Activated CD4-positive, alpha-beta memory T cell treated with anti-CD3 and anti-CD28 coated beads for 36 hours (primary cell): Measurements from ENCODE around the gene CELF5. TPM values are rescaled to one million over a fixed set of nuclear protein-coding genes. Genes with fewer than 3 reads are reported as not detected.

Experiments used
- CTCF ChIA-PET: fragments of 350-600 bp; sonication (Branson Sonifier 250); formaldehyde crosslinking; loops from one replicate; lab custom pipeline; 2021; ENCODE audit warnings: antibody characterized with exemption, inconsistent platforms; lab: Charles Lee
- POLR2A ChIA-PET: fragments of 350-600 bp; sonication (Branson Sonifier 250); formaldehyde crosslinking; loops from one replicate; lab custom pipeline; 2021; ENCODE audit warnings: antibody characterized with exemption; lab: Charles Lee
- DNase-seq: peaks from one replicate; pipeline ENCODE4 v3.0.0-alpha.2; 2020
- H3K27ac Mint-ChIP-seq: one replicate; pipeline ENCODE4 v1.8.0; 2021; ENCODE audit warnings: mixed read lengths
- H3K27me3 Mint-ChIP-seq: one replicate; pipeline ENCODE4 v1.8.0; 2021; ENCODE audit warnings: mixed read lengths
- H3K36me3 Mint-ChIP-seq: one replicate; pipeline ENCODE4 v1.8.0; 2021; ENCODE audit warnings: mixed read lengths
- H3K4me1 Mint-ChIP-seq: one replicate; pipeline ENCODE4 v1.8.0; 2021; ENCODE audit warnings: low read depth, mixed read lengths
- H3K4me3 Mint-ChIP-seq: one replicate; pipeline ENCODE4 v1.8.0; 2021; ENCODE audit warnings: mild to moderate bottlenecking, mixed read lengths
- H3K9me3 Mint-ChIP-seq: one replicate; pipeline ENCODE4 v1.8.0; 2021; ENCODE audit warnings: mixed read lengths
- intact Hi-C: fragments of 100-400 bp; cut with micrococcal nuclease; formaldehyde crosslinking; loops from one replicate; pipeline ENCODE4 v1.15.1; 2023
- total RNA-seq, 2 experiments: library from RNA; stranded (reverse); gene quantifications; one replicate each; pipeline ENCODE4 v1.2.3, GENCODE V29; 2021

CELF5 gene
- total RNA-seq, 2 experiments from 2014 or later: 0.14 TPM; not detected in 1

GRCh38 chr19:3313199-3313575 lies 88.7 kb downstream of the CELF5 start:
- H3K27ac Mint-ChIP-seq: no peak overlapping the region
- no peaks in the 10 kb centered on the region for H3K4me1 Mint-ChIP-seq
- H3K36me3 Mint-ChIP-seq: no peaks in the 10 kb centered on the region
- ChIA-PET POLR2A (no interaction called here), CTCF (no interaction called here)
- H3K4me3 Mint-ChIP-seq: no peak overlapping the region
- intact Hi-C loops: no loop called here
- H3K27me3 Mint-ChIP-seq: peaks cover 22% of the 10 kb centered on the region
- DNase-seq: no peak
- no peaks in the 10 kb centered on the region for H3K9me3 Mint-ChIP-seq

GRCh38 chr19:3314962-3315675 lies 90.7 kb downstream of the CELF5 start:
- DNase-seq: no peak
- Mint-ChIP-seq H3K4me3 (no peak overlapping the region), H3K4me1 (no peaks in the 10 kb centered on the region), H3K27me3 (peaks cover 25% of the 10 kb centered on the region), H3K9me3 (no peaks in the 10 kb centered on the region), H3K27ac (no peak overlapping the region), H3K36me3 (no peaks in the 10 kb centered on the region)
- intact Hi-C loops: no loop called here
- POLR2A ChIA-PET: no interaction called here
- CTCF ChIA-PET: interaction anchor here (3.8 kb wide), 1 partner anchor 10 kb away, joined by 13 read pairs; no protein-coding TSS in a partner anchor

- no peak overlapping the region for H3K4me3 Mint-ChIP-seq
- H3K36me3 Mint-ChIP-seq: no peaks in the 10 kb centered on the region
- H3K27ac Mint-ChIP-seq: no peak overlapping the region
- POLR2A ChIA-PET: no interaction called here
- CTCF ChIA-PET: interaction anchor here (1.3 to 3.8 kb wide), 2 partner anchors 10 to 113 kb away, joined by 3 to 13 read pairs; no protein-coding TSS in a partner anchor
- H3K9me3 Mint-ChIP-seq: no peaks in the 10 kb centered on the region
- intact Hi-C loops: no loop called here
- no peaks in the 10 kb centered on the region for H3K4me1 Mint-ChIP-seq
- H3K27me3 Mint-ChIP-seq: peaks cover 22% of the 10 kb centered on the region
- DNase-seq: no peak
Observed at GRCh38 chr19:3315676-3315973, 91.2 kb downstream of the CELF5 start.

GRCh38 chr19:3316132-3316648 lies 91.7 kb downstream of the CELF5 start:
- Mint-ChIP-seq H3K27ac (no peak overlapping the region), H3K4me3 (no peak overlapping the region), H3K4me1 (no peaks in the 10 kb centered on the region), H3K9me3 (no peaks in the 10 kb centered on the region), H3K36me3 (no peaks in the 10 kb centered on the region), H3K27me3 (peaks cover 26% of the 10 kb centered on the region)
- CTCF ChIA-PET: interaction anchor here (1.3 to 3.8 kb wide), 2 partner anchors 11 to 113 kb away, joined by 3 to 13 read pairs; no protein-coding TSS in a partner anchor
- DNase-seq: no peak
- POLR2A ChIA-PET: no interaction called here
- intact Hi-C loops: no loop called here

- ChIA-PET POLR2A (interaction anchor here (0.5 to 0.6 kb wide), 2 partner anchors 474 to 646 kb away, joined by 3 read pairs; no protein-coding TSS in a partner anchor), CTCF (interaction anchor here (0.8 to 3.8 kb wide), 3 partner anchors 10 to 112 kb away, joined by 3 to 13 read pairs (median 7); no protein-coding TSS in a partner anchor)
- no peak for DNase-seq
- intact Hi-C loops: no loop called here
- Mint-ChIP-seq H3K4me3 (no peak overlapping the region), H3K9me3 (no peaks in the 10 kb centered on the region), H3K27ac (no peak overlapping the region), H3K36me3 (no peaks in the 10 kb centered on the region), H3K27me3 (peaks cover 21% of the 10 kb centered on the region), H3K4me1 (no peaks in the 10 kb centered on the region)
Observed at GRCh38 chr19:3316659-3317207, 92.3 kb downstream of the CELF5 start.

GRCh38 chr19:3319643-3320353 lies 95.3 kb downstream of the CELF5 start:
- Mint-ChIP-seq H3K4me3 (no peak overlapping the region), H3K36me3 (no peaks in the 10 kb centered on the region), H3K27me3 (peaks cover 17% of the 10 kb centered on the region), H3K27ac (no peak overlapping the region), H3K4me1 (no peaks in the 10 kb centered on the region), H3K9me3 (no peaks in the 10 kb centered on the region)
- ChIA-PET POLR2A (no interaction called here), CTCF (no interaction called here)
- no peak for DNase-seq
- intact Hi-C loops: no loop called here

GRCh38 chr19:3320354-3320670 lies 95.9 kb downstream of the CELF5 start:
- CTCF ChIA-PET: no interaction called here
- Mint-ChIP-seq H3K4me3 (no peak overlapping the region), H3K27ac (no peak overlapping the region), H3K27me3 (peaks cover 17% of the 10 kb centered on the region), H3K4me1 (no peaks in the 10 kb centered on the region), H3K36me3 (no peaks in the 10 kb centered on the region), H3K9me3 (no peaks in the 10 kb centered on the region)
- POLR2A ChIA-PET: no interaction called here
- intact Hi-C loops: no loop called here
- no peak for DNase-seq

GRCh38 chr19:3320853-3321252 lies 96.4 kb downstream of the CELF5 start:
- H3K27ac Mint-ChIP-seq: no peak overlapping the region
- ChIA-PET CTCF (interaction anchor here (0.8 to 1.1 kb wide), 2 partner anchors 16 to 150 kb away, joined by 3 to 4 read pairs; no protein-coding TSS in a partner anchor), POLR2A (interaction anchor here (0.6 kb wide), 1 partner anchor 59 kb away, joined by 3 read pairs; no protein-coding TSS in a partner anchor)
- DNase-seq: no peak
- no peaks in the 10 kb centered on the region for H3K36me3 Mint-ChIP-seq
- H3K4me3 Mint-ChIP-seq: no peak overlapping the region
- no peaks in the 10 kb centered on the region for H3K9me3 Mint-ChIP-seq
- H3K27me3 Mint-ChIP-seq: peaks cover 15% of the 10 kb centered on the region
- intact Hi-C loops: no loop called here
- no peaks in the 10 kb centered on the region for H3K4me1 Mint-ChIP-seq

- Mint-ChIP-seq H3K4me3 (no peak overlapping the region), H3K27me3 (peaks cover 11% of the 10 kb centered on the region), H3K4me1 (no peaks in the 10 kb centered on the region), H3K36me3 (no peaks in the 10 kb centered on the region), H3K9me3 (no peaks in the 10 kb centered on the region), H3K27ac (no peak overlapping the region)
- CTCF ChIA-PET: interaction anchor here (0.8 to 1.1 kb wide), 2 partner anchors 17 to 149 kb away, joined by 3 to 4 read pairs; no protein-coding TSS in a partner anchor
- intact Hi-C loops: no loop called here
- POLR2A ChIA-PET: interaction anchor here (0.6 kb wide), 1 partner anchor 58 kb away, joined by 3 read pairs; no protein-coding TSS in a partner anchor
- DNase-seq: no peak
Observed at GRCh38 chr19:3321696-3322095, 97.2 kb downstream of the CELF5 start.

- H3K27me3 Mint-ChIP-seq: peaks cover 12% of the 10 kb centered on the region
- DNase-seq: no peak
- H3K4me1 Mint-ChIP-seq: peaks cover 2% of the 10 kb centered on the region
- H3K4me3 Mint-ChIP-seq: no peak overlapping the region
- no peaks in the 10 kb centered on the region for H3K9me3 Mint-ChIP-seq
- POLR2A ChIA-PET: no interaction called here
- H3K36me3 Mint-ChIP-seq: no peaks in the 10 kb centered on the region
- H3K27ac Mint-ChIP-seq: no peak overlapping the region
- intact Hi-C loops: no loop called here
- CTCF ChIA-PET: interaction anchor here (1.1 kb wide), 1 partner anchor 18 kb away, joined by 4 read pairs; no protein-coding TSS in a partner anchor
Observed at GRCh38 chr19:3322199-3322978, 97.9 kb downstream of the CELF5 start.

- intact Hi-C loops: no loop called here
- ChIA-PET CTCF (interaction anchor here (0.7 to 1.2 kb wide), 5 partner anchors 18 to 150 kb away, joined by 3 to 6 read pairs (median 4); no protein-coding TSS in a partner anchor), POLR2A (no interaction called here)
- Mint-ChIP-seq H3K4me3 (no peak overlapping the region), H3K27me3 (peaks cover 12% of the 10 kb centered on the region), H3K27ac (no peak overlapping the region), H3K36me3 (no peaks in the 10 kb centered on the region), H3K4me1 (peaks cover 2% of the 10 kb centered on the region), H3K9me3 (no peaks in the 10 kb centered on the region)
- no peak for DNase-seq
Observed at GRCh38 chr19:3323026-3323425, 98.6 kb downstream of the CELF5 start.
